Astrocyte (in vitro differentiated cells and primary cell): ENCODE data around the gene MED27.

Experiments
- CTCF ChIP-seq: IDR thresholded peaks from 2 replicates; pipeline ENCODE4 v1.5.1; 2011; ENCODE audit warnings: low read depth, mild to moderate bottlenecking, inconsistent platforms, low read length, moderate library complexity; ENCODE audit not compliant: insufficient read depth
- EZH2 ChIP-seq: IDR thresholded peaks from 2 replicates; pipeline ENCODE4 v1.6.1; 2012; ENCODE audit warnings: mild to moderate bottlenecking, low read length, inconsistent platforms; ENCODE audit not compliant: insufficient read depth

GRCh38 chr9:131994364-131995125 lies 85.1 kb downstream of the MED27 start:
- no peak for TF ChIP-seq CTCF
- no peak for TF ChIP-seq EZH2
